Measurements from ENCODE around the gene ACIN1. TPM values are rescaled to one million over a fixed set of nuclear protein-coding genes. Genes with fewer than 3 reads are reported as not detected.

The ACIN1 gene
- total RNA-seq, 1 experiment from 2014 or later = 179 TPM

GRCh38 chr14:23123419-23123818 is 28.5 kb upstream of the ACIN1 start:
- H3K36me3 ChIP-seq (ENCODE audit: control insufficient read depth in 1 of 2, insufficient read depth in 2 of 2, low read length in 2 of 2) = no peaks in the 10 kb centered on the region
- H2AFZ ChIP-seq (ENCODE audit: low read depth, low read length, poor library complexity, severe bottlenecking) = no peak overlapping the region
- ChIA-PET CTCF (interaction anchor here (1.1 to 2.5 kb wide), 5 partner anchors 29 to 67 kb away, joined by 3 to 9 read pairs (median 3); partner anchors contain the start of gene ACIN1), RAD21 (ENCODE audit: low non-redundant PET in 1 of 2, low total read pairs in 2 of 2, uncharacterized antibody in 2 of 2, unreplicated experiment in 2 of 2) (no interaction called here), POLR2A (interaction anchor here (1.2 kb wide), 1 partner anchor 257 kb away, joined by 3 read pairs; no protein-coding TSS in a partner anchor)
- H3K27ac ChIP-seq (ENCODE audit: low read depth, low read length) = no peak overlapping the region
- H3K79me2 ChIP-seq (ENCODE audit: insufficient read depth, low read length) = no peaks in the 10 kb centered on the region
- no peak for DNase-seq (ENCODE audit: low read depth, low spot score)
- no peaks in the 10 kb centered on the region for H3K9me3 ChIP-seq (ENCODE audit: control insufficient read depth in 1 of 2, insufficient read depth in 1 of 2, low read depth in 1 of 2, low read length in 2 of 2)
- intact Hi-C loops (cut with micrococcal nuclease) = loop anchor here (5.0 kb wide), 1 partner anchor 259 kb away; no protein-coding TSS in a partner anchor
- H3K27me3 ChIP-seq (ENCODE audit: insufficient read depth, low read length) = no peaks in the 10 kb centered on the region
- no peak overlapping the region for H3K9ac ChIP-seq (ENCODE audit: low read length)
- H4K20me1 ChIP-seq (ENCODE audit: insufficient read depth) = no peaks in the 10 kb centered on the region
- H3K4me3 ChIP-seq (replicated peaks in 1 of 2; ENCODE audit: low read depth in 1 of 2, low read length in 2 of 2) = no peak overlapping the region
- no TSS peak for BruUV-seq (replicated peaks)
- no peak for ATAC-seq
- no peaks in the 10 kb centered on the region for H3K4me1 ChIP-seq (ENCODE audit: control insufficient read depth in 1 of 2, insufficient read depth in 2 of 2, low read length in 2 of 2)
- H3K9me2 ChIP-seq (ENCODE audit: insufficient read depth) = no peaks in the 10 kb centered on the region
- no peak overlapping the region for H3K4me2 ChIP-seq (ENCODE audit: low read length)
- no peak for TF ChIP-seq EZH2 (IDR thresholded peaks at IDR 0.05)

- Histone ChIP-seq H3K36me3 (ENCODE audit: control insufficient read depth in 1 of 2, insufficient read depth in 2 of 2, low read length in 2 of 2) (no peaks in the 10 kb centered on the region), H3K27ac (ENCODE audit: low read depth, low read length) (no peak overlapping the region), H2AFZ (ENCODE audit: low read depth, low read length, poor library complexity, severe bottlenecking) (no peak overlapping the region), H3K9me2 (ENCODE audit: insufficient read depth) (no peaks in the 10 kb centered on the region), H4K20me1 (ENCODE audit: insufficient read depth) (no peaks in the 10 kb centered on the region), H3K27me3 (ENCODE audit: insufficient read depth, low read length) (no peaks in the 10 kb centered on the region), H3K79me2 (ENCODE audit: insufficient read depth, low read length) (no peaks in the 10 kb centered on the region), H3K4me3 (replicated peaks in 1 of 2; ENCODE audit: low read depth in 1 of 2, low read length in 2 of 2) (no peak overlapping the region), H3K4me2 (ENCODE audit: low read length) (no peak overlapping the region), H3K9me3 (ENCODE audit: control insufficient read depth in 1 of 2, insufficient read depth in 1 of 2, low read depth in 1 of 2, low read length in 2 of 2) (no peaks in the 10 kb centered on the region), H3K9ac (ENCODE audit: low read length) (no peak overlapping the region), H3K4me1 (ENCODE audit: control insufficient read depth in 1 of 2, insufficient read depth in 2 of 2, low read length in 2 of 2) (no peaks in the 10 kb centered on the region)
- ATAC-seq (no peak), DNase-seq (ENCODE audit: low read depth, low spot score) (no peak)
- CTCF ChIA-PET = interaction anchor here (1.2 to 4.3 kb wide), 4 partner anchors 27 to 199 kb away, joined by 3 to 162 read pairs (median 10); partner anchors contain the start of genes ACIN1, PABPN1 and SLC7A8
- TF ChIP-seq POLR2A (IDR thresholded peaks at IDR 0.05; ENCODE audit: borderline replicate concordance, extremely low read depth, insufficient read depth, insufficient read length) = no peak
- no peak for TF ChIP-seq ZFX (IDR thresholded peaks at IDR 0.05)
- TF ChIP-seq MAX (IDR thresholded peaks at IDR 0.05) = no peak
- TF ChIP-seq CTCF (IDR thresholded peaks at IDR 0.05 in 2 of 3, conservative IDR thresholded peaks at IDR 0.05 in 1 of 3; ENCODE audit: borderline replicate concordance in 1 of 3, insufficient read depth in 1 of 3, low read depth in 2 of 3, low read length in 2 of 3) = no peak
- TF ChIP-seq CEBPB (IDR thresholded peaks at IDR 0.05; ENCODE audit: low read depth) = no peak
- no peak for TF ChIP-seq ZNF274 (IDR thresholded peaks at IDR 0.05; ENCODE audit: low read depth, low read length)
- no peak for TF ChIP-seq SIN3A (IDR thresholded peaks at IDR 0.05; ENCODE audit: low read depth)
- TF ChIP-seq YY1 (IDR thresholded peaks at IDR 0.05; ENCODE audit: extremely low read depth, insufficient replicate concordance, low read depth, low read length) = no peak
- no peak for TF ChIP-seq ELF1 (IDR thresholded peaks at IDR 0.05; ENCODE audit: borderline replicate concordance, low read depth)
- TF ChIP-seq REST (IDR thresholded peaks at IDR 0.05; ENCODE audit: low read depth) = no peak
- TF ChIP-seq EGR1 (IDR thresholded peaks at IDR 0.05; ENCODE audit: low read depth) = no peak
- TF ChIP-seq EZH2phosphoT487 (IDR thresholded peaks at IDR 0.05; ENCODE audit: borderline replicate concordance) = no peak
- no peak for TF ChIP-seq RAD21 (IDR thresholded peaks at IDR 0.05; ENCODE audit: low read depth)
- TF ChIP-seq JUND (IDR thresholded peaks at IDR 0.05) = no peak
- RAD21 ChIA-PET (ENCODE audit: low non-redundant PET in 1 of 2, low total read pairs in 2 of 2, uncharacterized antibody in 2 of 2, unreplicated experiment in 2 of 2) = interaction anchor here in 1 of 2 experiments (2.4 kb wide), 1 partner anchor 65 kb away, joined by 24 read pairs; no protein-coding TSS in a partner anchor
- intact Hi-C loops (cut with micrococcal nuclease) = loop anchor here (5.0 kb wide), 1 partner anchor 260 kb away; no protein-coding TSS in a partner anchor
- POLR2A ChIA-PET = no interaction called here
- BruUV-seq (replicated peaks) = no TSS peak
These were observed 27.1 kb upstream of the ACIN1 start for GRCh38 chr14:23122086-23122485.

Measured in HCT116 (cell line).